NCI-H82 treated with DMSO at 0.1 percent for 48 hours (cell line): ENCODE measurements around the gene MCM10.

ENCODE experiments used
- DNase-seq: peaks from one replicate; lab custom pipeline; 2025; ENCODE audit not compliant: unreplicated experiment; lab: John Stamatoyannopoulos, UW

The MCM10 gene

DNA sequence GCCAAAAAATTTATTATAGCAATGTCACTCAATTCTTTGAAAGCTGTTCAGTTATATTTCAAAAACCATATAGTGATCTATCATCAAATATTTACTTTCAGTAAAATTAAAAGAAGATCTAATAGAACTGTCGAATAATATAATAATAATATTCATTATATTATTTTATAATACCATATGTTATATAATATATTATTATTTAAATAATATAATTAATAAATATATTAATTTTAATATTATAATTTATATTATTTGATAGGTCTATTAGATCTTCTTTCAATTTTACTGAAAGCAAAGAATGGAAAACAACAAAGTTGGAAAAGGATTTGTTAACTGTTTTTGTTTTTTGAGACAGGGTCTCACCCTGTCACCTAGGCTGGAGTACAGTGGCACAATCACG lies 95.3 kb downstream of the MCM10 start:
- no peak for DNase-seq

GRCh38 chr10:13257621-13258140 lies 96.3 kb downstream of the MCM10 start:
- no peak for DNase-seq
